Measurements from ENCODE around the gene FAM13A. TPM values are rescaled to one million over a fixed set of nuclear protein-coding genes. Genes with fewer than 3 reads are reported as not detected.
A peak's percentile ranks its signal among the peaks of the same experiment; 100 is the strongest.

The FAM13A gene
- polyA plus RNA-seq, 1 donor from 2014 or later = 4.0 TPM

DNA sequence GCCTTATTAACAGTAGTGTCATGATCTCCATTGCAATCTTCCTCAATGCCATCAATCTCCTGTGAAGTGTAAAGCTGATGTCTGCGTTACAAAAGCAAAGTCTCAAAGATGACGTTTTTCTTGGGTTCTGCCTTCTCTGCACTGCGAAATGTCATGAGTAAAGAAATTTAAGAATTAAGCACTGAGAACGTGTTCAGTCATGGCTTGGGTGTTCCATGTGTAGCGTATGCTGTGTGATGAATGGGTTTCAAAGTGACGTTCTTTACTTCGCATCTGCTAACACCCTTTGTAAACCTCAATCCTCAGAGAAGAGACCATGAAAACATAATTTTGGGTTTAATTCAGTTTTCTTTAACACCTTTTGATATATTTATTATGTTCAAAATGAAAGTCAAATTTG lies 360.4 kb downstream of the FAM13A start:
- peak overlapping the region; percentile 59 for H3K27ac ChIP-seq (ENCODE audit: low read length)
- TF ChIP-seq RAD21 (conservative IDR thresholded peaks at IDR 0.05) (no peak), TAF1 (IDR thresholded peaks at IDR 0.05; ENCODE audit: low read depth) (no peak), EZH2 (IDR thresholded peaks at IDR 0.05; ENCODE audit: borderline replicate concordance, insufficient read depth, low read length, poor library complexity, severe bottlenecking) (no peak), MXI1 (conservative IDR thresholded peaks at IDR 0.05; ENCODE audit: poor library complexity, severe bottlenecking) (no peak), POLR2AphosphoS5 (IDR thresholded peaks at IDR 0.05) (no peak), EP300 (conservative IDR thresholded peaks at IDR 0.05; ENCODE audit: poor library complexity, severe bottlenecking) (no peak), SMC3 (conservative IDR thresholded peaks at IDR 0.05; ENCODE audit: poor library complexity) (no peak)
- TF ChIP-seq, protein P1, sequence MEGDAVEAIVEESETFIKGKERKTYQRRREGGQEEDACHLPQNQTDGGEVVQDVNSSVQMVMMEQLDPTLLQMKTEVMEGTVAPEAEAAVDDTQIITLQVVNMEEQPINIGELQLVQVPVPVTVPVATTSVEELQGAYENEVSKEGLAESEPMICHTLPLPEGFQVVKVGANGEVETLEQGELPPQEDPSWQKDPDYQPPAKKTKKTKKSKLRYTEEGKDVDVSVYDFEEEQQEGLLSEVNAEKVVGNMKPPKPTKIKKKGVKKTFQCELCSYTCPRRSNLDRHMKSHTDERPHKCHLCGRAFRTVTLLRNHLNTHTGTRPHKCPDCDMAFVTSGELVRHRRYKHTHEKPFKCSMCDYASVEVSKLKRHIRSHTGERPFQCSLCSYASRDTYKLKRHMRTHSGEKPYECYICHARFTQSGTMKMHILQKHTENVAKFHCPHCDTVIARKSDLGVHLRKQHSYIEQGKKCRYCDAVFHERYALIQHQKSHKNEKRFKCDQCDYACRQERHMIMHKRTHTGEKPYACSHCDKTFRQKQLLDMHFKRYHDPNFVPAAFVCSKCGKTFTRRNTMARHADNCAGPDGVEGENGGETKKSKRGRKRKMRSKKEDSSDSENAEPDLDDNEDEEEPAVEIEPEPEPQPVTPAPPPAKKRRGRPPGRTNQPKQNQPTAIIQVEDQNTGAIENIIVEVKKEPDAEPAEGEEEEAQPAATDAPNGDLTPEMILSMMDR (IDR thresholded peaks at IDR 0.05; ENCODE audit: poor library complexity, severe bottlenecking) = no peak
- TF ChIP-seq, protein P2, sequence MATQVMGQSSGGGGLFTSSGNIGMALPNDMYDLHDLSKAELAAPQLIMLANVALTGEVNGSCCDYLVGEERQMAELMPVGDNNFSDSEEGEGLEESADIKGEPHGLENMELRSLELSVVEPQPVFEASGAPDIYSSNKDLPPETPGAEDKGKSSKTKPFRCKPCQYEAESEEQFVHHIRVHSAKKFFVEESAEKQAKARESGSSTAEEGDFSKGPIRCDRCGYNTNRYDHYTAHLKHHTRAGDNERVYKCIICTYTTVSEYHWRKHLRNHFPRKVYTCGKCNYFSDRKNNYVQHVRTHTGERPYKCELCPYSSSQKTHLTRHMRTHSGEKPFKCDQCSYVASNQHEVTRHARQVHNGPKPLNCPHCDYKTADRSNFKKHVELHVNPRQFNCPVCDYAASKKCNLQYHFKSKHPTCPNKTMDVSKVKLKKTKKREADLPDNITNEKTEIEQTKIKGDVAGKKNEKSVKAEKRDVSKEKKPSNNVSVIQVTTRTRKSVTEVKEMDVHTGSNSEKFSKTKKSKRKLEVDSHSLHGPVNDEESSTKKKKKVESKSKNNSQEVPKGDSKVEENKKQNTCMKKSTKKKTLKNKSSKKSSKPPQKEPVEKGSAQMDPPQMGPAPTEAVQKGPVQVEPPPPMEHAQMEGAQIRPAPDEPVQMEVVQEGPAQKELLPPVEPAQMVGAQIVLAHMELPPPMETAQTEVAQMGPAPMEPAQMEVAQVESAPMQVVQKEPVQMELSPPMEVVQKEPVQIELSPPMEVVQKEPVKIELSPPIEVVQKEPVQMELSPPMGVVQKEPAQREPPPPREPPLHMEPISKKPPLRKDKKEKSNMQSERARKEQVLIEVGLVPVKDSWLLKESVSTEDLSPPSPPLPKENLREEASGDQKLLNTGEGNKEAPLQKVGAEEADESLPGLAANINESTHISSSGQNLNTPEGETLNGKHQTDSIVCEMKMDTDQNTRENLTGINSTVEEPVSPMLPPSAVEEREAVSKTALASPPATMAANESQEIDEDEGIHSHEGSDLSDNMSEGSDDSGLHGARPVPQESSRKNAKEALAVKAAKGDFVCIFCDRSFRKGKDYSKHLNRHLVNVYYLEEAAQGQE (IDR thresholded peaks at IDR 0.05; ENCODE audit: borderline replicate concordance) = no peak
- H3K9me2 ChIP-seq (ENCODE audit: insufficient read depth, low read length) = no peaks in the 10 kb centered on the region
- H3K9ac ChIP-seq (ENCODE audit: low read length) = peak overlapping the region; percentile 61
- no peaks in the 10 kb centered on the region for H3K27me3 ChIP-seq (ENCODE audit: insufficient read depth, low read depth, low read length)
- no peak overlapping the region for H2AFZ ChIP-seq (ENCODE audit: low read depth, low read length)
- H4K20me1 ChIP-seq (ENCODE audit: insufficient read depth) = no peaks in the 10 kb centered on the region
- H3K79me2 ChIP-seq (replicated peaks; ENCODE audit: insufficient read depth, low read length) = no peaks in the 10 kb centered on the region
- H3K9me3 ChIP-seq (ENCODE audit: low read length) = no peaks in the 10 kb centered on the region
- H3F3A ChIP-seq (ENCODE audit: insufficient read depth, low read length, poor library complexity, severe bottlenecking) = no peaks in the 10 kb centered on the region
- no peaks in the 10 kb centered on the region for H3K36me3 ChIP-seq (ENCODE audit: insufficient read depth, low read length)
- H3K4me3 ChIP-seq (ENCODE audit: low read length) = peak overlapping the region; percentile 67
- peak overlapping the region; percentile 13 for H3K4me2 ChIP-seq (ENCODE audit: low read length)

DNA sequence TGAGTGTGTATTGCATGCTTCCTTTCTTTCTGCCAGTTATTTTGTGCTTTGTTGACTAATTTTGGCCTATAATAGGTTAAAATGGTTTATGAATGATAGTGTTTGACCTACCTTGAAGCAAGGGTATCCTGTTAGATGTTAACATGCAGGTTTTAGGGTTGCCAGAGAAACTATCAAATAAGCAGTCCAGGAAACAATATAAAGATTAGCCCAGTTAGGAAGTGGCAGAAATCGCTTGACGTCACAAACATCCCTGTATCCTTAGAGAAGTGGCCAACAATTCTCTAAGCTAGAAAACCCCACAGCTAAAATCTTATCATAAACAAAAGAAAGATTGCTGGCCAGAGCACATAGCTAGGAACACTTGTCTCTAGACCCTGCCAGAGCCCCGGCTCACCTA lies 363.2 kb downstream of the FAM13A start:
- Histone ChIP-seq H3K27ac (ENCODE audit: low read length) (no peak overlapping the region), H3K36me3 (ENCODE audit: insufficient read depth, low read length) (no peaks in the 10 kb centered on the region), H3F3A (ENCODE audit: insufficient read depth, low read length, poor library complexity, severe bottlenecking) (no peaks in the 10 kb centered on the region), H3K27me3 (ENCODE audit: insufficient read depth, low read depth, low read length) (no peaks in the 10 kb centered on the region), H3K9me2 (ENCODE audit: insufficient read depth, low read length) (no peaks in the 10 kb centered on the region), H3K4me3 (ENCODE audit: low read length) (no peak overlapping the region), H3K79me2 (replicated peaks; ENCODE audit: insufficient read depth, low read length) (no peaks in the 10 kb centered on the region), H2AFZ (ENCODE audit: low read depth, low read length) (no peak overlapping the region), H3K9ac (ENCODE audit: low read length) (no peak overlapping the region), H3K4me2 (ENCODE audit: low read length) (no peak overlapping the region), H3K9me3 (ENCODE audit: low read length) (no peaks in the 10 kb centered on the region), H4K20me1 (ENCODE audit: insufficient read depth) (no peaks in the 10 kb centered on the region)
- no peak for TF ChIP-seq SMC3 (conservative IDR thresholded peaks at IDR 0.05; ENCODE audit: poor library complexity)
- TF ChIP-seq POLR2AphosphoS5 (IDR thresholded peaks at IDR 0.05) = no peak
- no peak for TF ChIP-seq EZH2 (IDR thresholded peaks at IDR 0.05; ENCODE audit: borderline replicate concordance, insufficient read depth, low read length, poor library complexity, severe bottlenecking)
- TF ChIP-seq, protein P1 (IDR thresholded peaks at IDR 0.05; ENCODE audit: poor library complexity, severe bottlenecking) = no peak
- no peak for TF ChIP-seq TAF1 (IDR thresholded peaks at IDR 0.05; ENCODE audit: low read depth)
- TF ChIP-seq EP300 (conservative IDR thresholded peaks at IDR 0.05; ENCODE audit: poor library complexity, severe bottlenecking) = no peak
